Panc1 (cell line): ENCODE results near the gene PADI2. TPM values are rescaled to one million over a fixed set of nuclear protein-coding genes. Genes with fewer than 3 reads are reported as not detected.

Experiments
- ATAC-seq: fragments of 200-7000 bp; cut with Tn5 transposase; 2 replicates; pipeline ENCODE4 v1.9.1; 2020; ENCODE audit warnings: mild to moderate bottlenecking, moderate library complexity
- BruUV-seq: library from RNA; stranded (reverse); fragments of 400-500 nt; replicated peaks from 2 replicates; lab custom pipeline; 2021; lab: Mats Ljungman, UMichigan
- CTCF ChIA-PET: fragments of 300-600 bp; sonication (Branson Sonifier 250); formaldehyde crosslinking; loops from one replicate; lab custom pipeline; 2022; ENCODE audit warnings: antibody characterized with exemption; lab: Charles Lee
- POLR2A ChIA-PET: fragments of 300-600 bp; sonication (Branson Sonifier 250); formaldehyde crosslinking; loops from one replicate; lab custom pipeline; 2022; ENCODE audit warnings: antibody characterized with exemption; lab: Charles Lee
- DNase-seq: peaks from one replicate; pipeline ENCODE4 v3.0.0-alpha.2; 2010; ENCODE audit warnings: low read depth, low spot score
- H3K27ac ChIP-seq: 2 replicates; pipeline ENCODE4 v1.5.1; 2011; ENCODE audit warnings: mild to moderate bottlenecking, low read length, inconsistent platforms
- H3K27me3 ChIP-seq: fragments of 200-500 bp; sonication (Bioruptor generic); 2 replicates; pipeline ENCODE4 v1.6.0; 2014; ENCODE audit warnings: low read length, inconsistent platforms; ENCODE audit not compliant: control insufficient read depth, insufficient read depth
- H3K36me3 ChIP-seq: fragments of 200-500 bp; sonication (Bioruptor generic); 2 replicates; pipeline ENCODE4 v1.5.1; 2014; ENCODE audit warnings: inconsistent platforms, mild to moderate bottlenecking, low read length, moderate library complexity; ENCODE audit not compliant: control insufficient read depth, insufficient read depth
- H3K4me1 ChIP-seq: 2 replicates; pipeline ENCODE4 v1.5.1; 2011; ENCODE audit warnings: inconsistent platforms, mild to moderate bottlenecking, low read length, moderate library complexity; ENCODE audit not compliant: control insufficient read depth, insufficient read depth
- H3K4me3 ChIP-seq, 2 experiments: 2 replicates each; pipeline ENCODE4 v1.5.1; 2011 to 2012; ENCODE audit warnings: low read depth in 2 of 2, low read length in 2 of 2, mild to moderate bottlenecking in 2 of 2, inconsistent platforms in 1 of 2, moderate library complexity in 1 of 2
- H3K9me3 ChIP-seq: fragments of 200-500 bp; sonication (Bioruptor generic); 2 replicates; pipeline ENCODE4 v1.5.1; 2014; ENCODE audit warnings: low read depth, mild to moderate bottlenecking, inconsistent platforms, low read length, moderate library complexity; ENCODE audit not compliant: control insufficient read depth, insufficient read depth
- POLR2AphosphoS5 ChIP-seq: IDR thresholded peaks from 2 replicates; pipeline ENCODE4 v1.6.1; 2012; ENCODE audit warnings: mild to moderate bottlenecking, low read depth, low read length, moderate library complexity
- SIN3A ChIP-seq: IDR thresholded peaks from 2 replicates; pipeline ENCODE4 v1.6.1; 2012; ENCODE audit warnings: low read depth, mild to moderate bottlenecking, low read length, moderate library complexity, borderline replicate concordance; ENCODE audit not compliant: insufficient read depth
- TCF7L2 ChIP-seq: IDR thresholded peaks from 2 replicates; pipeline ENCODE4 v1.6.1; 2011; ENCODE audit warnings: mild to moderate bottlenecking, low read depth, low read length, inconsistent platforms
- in situ Hi-C: cut with HindIII; loops from 2 replicates; pipeline ENCODE4 v1.10.0; 2016; ENCODE audit warnings: low sequenced_read_pairs, low pct_unique_long_range_greater_than_20kb
- intact Hi-C: fragments of 100-400 bp; cut with micrococcal nuclease; formaldehyde crosslinking; loops from one replicate; pipeline ENCODE4 v1.10.0; 2022; ENCODE audit not compliant: unreplicated experiment
- total RNA-seq: library from RNA; stranded (reverse); gene quantifications from one replicate; pipeline ENCODE4 v1.2.1, GENCODE V29; 2021; ENCODE audit not compliant: unreplicated experiment
- TF ChIP-seq, protein P1 (sequence below): fragments of 450-650 bp; IDR thresholded peaks from 2 replicates; pipeline ENCODE4 v1.5.1; 2017; ENCODE audit warnings: mild to moderate bottlenecking
- TF ChIP-seq, protein P2 (sequence below), 2 experiments: IDR thresholded peaks; 2 replicates each; pipeline ENCODE4 v1.6.1; 2011 to 2012; ENCODE audit warnings: low read depth in 2 of 2, control low read depth in 1 of 2, low read length in 1 of 2, mild to moderate bottlenecking in 1 of 2, moderate library complexity in 1 of 2; ENCODE audit not compliant: insufficient read depth in 1 of 2

PADI2 gene
- total RNA-seq, 1 experiment from 2014 or later, result 507 TPM

GRCh38 chr1:17086751-17087150, 32.5 kb downstream of the PADI2 start:
- Histone ChIP-seq H3K27me3 (no peaks in the 10 kb centered on the region), H3K4me1 (peaks cover 19% of the 10 kb centered on the region), H3K9me3 (no peaks in the 10 kb centered on the region), H3K27ac (no peak overlapping the region), H3K4me3 (no peak overlapping the region), H3K36me3 (no peaks in the 10 kb centered on the region)
- in situ Hi-C loops, result no loop called here
- DNase-seq (no peak), ATAC-seq (peak; percentile 3; the same call in 1 of the 2 replicates)
- no TSS peak for BruUV-seq
- TF ChIP-seq SIN3A (0 out of 2 replicates have a peak, but pooled peaks have one; percentile 37), POLR2AphosphoS5 (peak; percentile 80), TCF7L2 (no peak)
- TF ChIP-seq, protein P1, sequence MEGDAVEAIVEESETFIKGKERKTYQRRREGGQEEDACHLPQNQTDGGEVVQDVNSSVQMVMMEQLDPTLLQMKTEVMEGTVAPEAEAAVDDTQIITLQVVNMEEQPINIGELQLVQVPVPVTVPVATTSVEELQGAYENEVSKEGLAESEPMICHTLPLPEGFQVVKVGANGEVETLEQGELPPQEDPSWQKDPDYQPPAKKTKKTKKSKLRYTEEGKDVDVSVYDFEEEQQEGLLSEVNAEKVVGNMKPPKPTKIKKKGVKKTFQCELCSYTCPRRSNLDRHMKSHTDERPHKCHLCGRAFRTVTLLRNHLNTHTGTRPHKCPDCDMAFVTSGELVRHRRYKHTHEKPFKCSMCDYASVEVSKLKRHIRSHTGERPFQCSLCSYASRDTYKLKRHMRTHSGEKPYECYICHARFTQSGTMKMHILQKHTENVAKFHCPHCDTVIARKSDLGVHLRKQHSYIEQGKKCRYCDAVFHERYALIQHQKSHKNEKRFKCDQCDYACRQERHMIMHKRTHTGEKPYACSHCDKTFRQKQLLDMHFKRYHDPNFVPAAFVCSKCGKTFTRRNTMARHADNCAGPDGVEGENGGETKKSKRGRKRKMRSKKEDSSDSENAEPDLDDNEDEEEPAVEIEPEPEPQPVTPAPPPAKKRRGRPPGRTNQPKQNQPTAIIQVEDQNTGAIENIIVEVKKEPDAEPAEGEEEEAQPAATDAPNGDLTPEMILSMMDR, result no peak
- TF ChIP-seq, protein P2, sequence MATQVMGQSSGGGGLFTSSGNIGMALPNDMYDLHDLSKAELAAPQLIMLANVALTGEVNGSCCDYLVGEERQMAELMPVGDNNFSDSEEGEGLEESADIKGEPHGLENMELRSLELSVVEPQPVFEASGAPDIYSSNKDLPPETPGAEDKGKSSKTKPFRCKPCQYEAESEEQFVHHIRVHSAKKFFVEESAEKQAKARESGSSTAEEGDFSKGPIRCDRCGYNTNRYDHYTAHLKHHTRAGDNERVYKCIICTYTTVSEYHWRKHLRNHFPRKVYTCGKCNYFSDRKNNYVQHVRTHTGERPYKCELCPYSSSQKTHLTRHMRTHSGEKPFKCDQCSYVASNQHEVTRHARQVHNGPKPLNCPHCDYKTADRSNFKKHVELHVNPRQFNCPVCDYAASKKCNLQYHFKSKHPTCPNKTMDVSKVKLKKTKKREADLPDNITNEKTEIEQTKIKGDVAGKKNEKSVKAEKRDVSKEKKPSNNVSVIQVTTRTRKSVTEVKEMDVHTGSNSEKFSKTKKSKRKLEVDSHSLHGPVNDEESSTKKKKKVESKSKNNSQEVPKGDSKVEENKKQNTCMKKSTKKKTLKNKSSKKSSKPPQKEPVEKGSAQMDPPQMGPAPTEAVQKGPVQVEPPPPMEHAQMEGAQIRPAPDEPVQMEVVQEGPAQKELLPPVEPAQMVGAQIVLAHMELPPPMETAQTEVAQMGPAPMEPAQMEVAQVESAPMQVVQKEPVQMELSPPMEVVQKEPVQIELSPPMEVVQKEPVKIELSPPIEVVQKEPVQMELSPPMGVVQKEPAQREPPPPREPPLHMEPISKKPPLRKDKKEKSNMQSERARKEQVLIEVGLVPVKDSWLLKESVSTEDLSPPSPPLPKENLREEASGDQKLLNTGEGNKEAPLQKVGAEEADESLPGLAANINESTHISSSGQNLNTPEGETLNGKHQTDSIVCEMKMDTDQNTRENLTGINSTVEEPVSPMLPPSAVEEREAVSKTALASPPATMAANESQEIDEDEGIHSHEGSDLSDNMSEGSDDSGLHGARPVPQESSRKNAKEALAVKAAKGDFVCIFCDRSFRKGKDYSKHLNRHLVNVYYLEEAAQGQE (IDR thresholded peaks at IDR 0.05; ENCODE audit: insufficient read depth in 1 of 2, low read depth in 2 of 2, low read length in 1 of 2), result no peak
- ChIA-PET CTCF (no interaction called here), POLR2A (no interaction called here)
- intact Hi-C loops, result no loop called here

- ChIA-PET CTCF (no interaction called here), POLR2A (no interaction called here)
- intact Hi-C loops, result no loop called here
- Histone ChIP-seq H3K36me3 (no peaks in the 10 kb centered on the region), H3K9me3 (no peaks in the 10 kb centered on the region), H3K4me3 (no peak overlapping the region), H3K27ac (no peak overlapping the region), H3K4me1 (peaks cover 12% of the 10 kb centered on the region), H3K27me3 (no peaks in the 10 kb centered on the region)
- peak; percentile 53 for TF ChIP-seq POLR2AphosphoS5
- no peak for TF ChIP-seq SIN3A
- no TSS peak for BruUV-seq
- ATAC-seq (peak; percentile 6; the same call in 1 of the 2 replicates), DNase-seq (no peak)
- in situ Hi-C loops, result no loop called here
These were observed 34.5 kb downstream of the PADI2 start for GRCh38 chr1:17084787-17085186.

DNA sequence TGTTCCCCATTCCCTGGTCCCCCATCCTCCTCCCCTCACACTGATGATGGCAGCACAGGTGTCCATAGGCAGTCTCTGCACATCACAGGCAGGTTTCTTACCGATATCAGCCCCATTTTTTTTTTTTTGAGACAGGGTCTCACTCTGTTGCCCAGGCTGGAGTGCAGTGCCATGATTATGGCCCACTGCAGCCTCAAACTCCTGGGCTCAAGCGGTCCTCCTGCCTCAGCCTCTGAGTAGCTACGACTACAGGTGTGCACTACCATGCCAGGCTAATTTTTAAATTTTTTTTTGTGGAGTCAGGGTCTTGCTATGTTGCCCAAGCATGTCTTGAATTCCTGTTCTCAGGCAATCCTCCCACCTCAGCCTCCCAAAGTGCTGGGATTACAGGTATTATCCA, 36.5 kb downstream of the PADI2 start:
- intact Hi-C loops (no loop called here), in situ Hi-C loops (no loop called here)
- H3K27ac ChIP-seq, result no peak overlapping the region
- H3K36me3 ChIP-seq, result no peaks in the 10 kb centered on the region
- CTCF ChIA-PET, result no interaction called here
- BruUV-seq, result no TSS peak
- POLR2A ChIA-PET, result no interaction called here
- H3K4me3 ChIP-seq, result no peak overlapping the region
- ATAC-seq, result no peak
- no peaks in the 10 kb centered on the region for H3K9me3 ChIP-seq
- peaks cover 5% of the 10 kb centered on the region; the same call in 1 of the 2 replicates for H3K4me1 ChIP-seq
- TF ChIP-seq SIN3A (no peak), TCF7L2 (no peak), POLR2AphosphoS5 (peak; percentile 59; the same call in 1 of the 2 replicates)
- TF ChIP-seq, protein P1, result no peak
- TF ChIP-seq, protein P2 (IDR thresholded peaks at IDR 0.05; ENCODE audit: insufficient read depth in 1 of 2, low read depth in 2 of 2, low read length in 1 of 2), result no peak
- H3K27me3 ChIP-seq, result no peaks in the 10 kb centered on the region
- no peak for DNase-seq
